Mucosa of rectum (tissue), 2 donors: ENCODE measurements around the gene CLIP1.
"Not testable (repeated sequence)": the region's sequence is repeated elsewhere in the genome, so short reads cannot be mapped to it uniquely, and the experiment has no call there.

Source experiments
- H3K27ac ChIP-seq, 2 donors: one replicate each; pipeline ENCODE4 v1.7.0; 2013; ENCODE audit warnings: inconsistent platforms in 2 of 2, low read depth in 2 of 2, low read length in 2 of 2
- H3K27me3 ChIP-seq, 2 donors: one replicate each; pipeline ENCODE4 v1.7.0; 2013; ENCODE audit warnings: low read length in 2 of 2; ENCODE audit not compliant: control insufficient read depth in 2 of 2, insufficient read depth in 2 of 2
- H3K36me3 ChIP-seq, 2 donors: one replicate each; pipeline ENCODE4 v1.7.0; 2013; ENCODE audit warnings: low read length in 2 of 2; ENCODE audit not compliant: control insufficient read depth in 2 of 2, insufficient read depth in 2 of 2
- H3K4me1 ChIP-seq, 2 donors: one replicate each; pipeline ENCODE4 v1.7.0; 2013; ENCODE audit warnings: low read length in 2 of 2, mild to moderate bottlenecking in 1 of 2; ENCODE audit not compliant: control insufficient read depth in 2 of 2, insufficient read depth in 2 of 2
- H3K4me3 ChIP-seq, 2 donors: one replicate each; pipeline ENCODE4 v1.7.0; 2013; ENCODE audit warnings: low read length in 2 of 2
- H3K9ac ChIP-seq, 2 donors: one replicate each; pipeline ENCODE4 v1.7.0; 2013; ENCODE audit warnings: low read length in 2 of 2, low read depth in 1 of 2, mild to moderate bottlenecking in 1 of 2
- H3K9me3 ChIP-seq, 2 donors: one replicate each; pipeline ENCODE4 v1.7.0; 2013; ENCODE audit warnings: low read length in 2 of 2; ENCODE audit not compliant: control insufficient read depth in 2 of 2
- donor health status: healthy.
- donor health status: Normal muscosa, but diverticular disease.

CLIP1 gene

DNA sequence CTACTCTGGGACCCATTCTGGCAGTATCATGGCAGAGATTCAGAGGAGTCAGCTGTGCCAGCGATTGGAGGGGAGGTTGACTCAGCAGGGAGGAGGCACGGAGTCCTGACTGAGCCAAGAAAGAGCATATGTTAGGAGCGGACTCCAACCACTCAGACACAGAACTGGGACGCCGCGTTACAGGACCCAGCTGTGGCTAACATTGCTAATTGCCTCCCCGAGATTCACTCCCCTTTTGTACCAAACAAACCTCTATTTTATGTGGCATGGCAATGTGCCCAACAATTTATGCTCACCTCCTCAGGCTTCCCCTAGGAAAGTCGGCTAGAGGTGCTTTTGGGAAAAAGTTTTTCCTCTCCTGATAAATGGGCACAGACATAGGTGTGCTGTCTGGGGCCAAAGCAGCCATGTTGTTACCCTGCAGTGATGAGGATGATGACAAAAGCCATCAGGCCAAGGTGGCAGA is 15.2 kb upstream of the CLIP1 start:
- Histone ChIP-seq H3K4me3 (no peak overlapping the region), H3K27me3 (no peaks in the 10 kb centered on the region), H3K9me3 (no peaks in the 10 kb centered on the region), H3K4me1 (no peaks in the 10 kb centered on the region), H3K27ac (no peak overlapping the region), H3K36me3 (no peaks in the 10 kb centered on the region), H3K9ac (no peak overlapping the region)

GRCh38 chr12:122435186-122435585 is 12.7 kb upstream of the CLIP1 start:
- Histone ChIP-seq H3K4me1 (no peaks in the 10 kb centered on the region), H3K9me3 (no peaks in the 10 kb centered on the region), H3K27me3 (no peaks in the 10 kb centered on the region), H3K9ac (no peak overlapping the region), H3K4me3 (no peak overlapping the region), H3K36me3 (no peaks in the 10 kb centered on the region), H3K27ac (no peak overlapping the region)

- not testable (repeated sequence) for H3K36me3 ChIP-seq, H3K9me3 ChIP-seq, H3K4me3 ChIP-seq, H3K4me1 ChIP-seq, H3K27ac ChIP-seq, H3K9ac ChIP-seq, H3K27me3 ChIP-seq
Observed at GRCh38 chr12:122429043-122429442, 6.6 kb upstream of the CLIP1 start.

GRCh38 chr12:122427403-122427802 is 4.9 kb upstream of the CLIP1 start:
- H3K9me3 ChIP-seq, result no peaks in the 10 kb centered on the region
- H3K27me3 ChIP-seq, result no peaks in the 10 kb centered on the region
- H3K4me1 ChIP-seq, result peaks cover 5 to 9% of the 10 kb centered on the region in 2 donors
- no peak overlapping the region for H3K27ac ChIP-seq
- no peaks in the 10 kb centered on the region for H3K36me3 ChIP-seq
- H3K9ac ChIP-seq, result no peak overlapping the region
- H3K4me3 ChIP-seq, result no peak overlapping the region

- H3K9ac ChIP-seq, result peak overlapping the region; percentile 75 to 76
- peaks cover 13 to 19% of the 10 kb centered on the region in 2 donors for H3K4me1 ChIP-seq
- H3K4me3 ChIP-seq, result peak overlapping the region; percentile 61 to 85
- H3K27me3 ChIP-seq, result no peaks in the 10 kb centered on the region
- H3K27ac ChIP-seq, result peak overlapping the region in 1 of 2 donors; percentile 49
- no peaks in the 10 kb centered on the region for H3K36me3 ChIP-seq
- no peaks in the 10 kb centered on the region for H3K9me3 ChIP-seq
Observed at GRCh38 chr12:122423258-122424165, 1.0 kb upstream of the CLIP1 start.

DNA sequence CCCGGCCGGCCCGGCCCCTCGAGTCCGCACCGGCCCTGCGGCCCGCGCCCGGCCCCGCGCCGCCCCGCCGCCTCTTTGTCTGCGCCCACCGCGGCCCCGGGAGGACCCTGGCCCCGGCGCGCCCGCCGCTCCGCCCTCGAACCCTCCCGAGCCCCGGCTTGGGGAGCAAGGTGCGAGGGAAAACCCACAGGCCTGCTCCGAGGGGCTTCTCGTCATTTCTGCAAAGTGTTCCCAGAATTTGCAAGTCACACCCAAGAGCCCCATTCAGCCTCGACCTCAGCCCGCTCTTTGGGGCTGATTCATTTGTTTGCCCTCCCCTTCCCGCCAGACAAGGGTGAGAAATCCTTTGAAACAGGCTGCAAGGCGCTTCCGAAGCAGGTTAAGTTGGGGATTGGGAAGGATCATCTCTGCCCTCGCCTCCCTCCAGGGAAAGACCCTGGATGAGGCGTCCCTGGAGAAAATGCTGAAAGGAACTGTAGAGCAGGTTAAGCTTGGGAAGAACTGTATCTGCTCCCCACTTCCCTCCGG is 325 bp upstream of the CLIP1 start:
- Histone ChIP-seq H3K9ac (peak overlapping the region; percentile 75 to 76), H3K4me1 (peaks cover 13 to 19% of the 10 kb centered on the region in 2 donors), H3K27me3 (no peaks in the 10 kb centered on the region), H3K9me3 (no peaks in the 10 kb centered on the region), H3K36me3 (no peaks in the 10 kb centered on the region), H3K27ac (peak overlapping the region; percentile 37 to 49), H3K4me3 (peak overlapping the region; percentile 61 to 85)

DNA sequence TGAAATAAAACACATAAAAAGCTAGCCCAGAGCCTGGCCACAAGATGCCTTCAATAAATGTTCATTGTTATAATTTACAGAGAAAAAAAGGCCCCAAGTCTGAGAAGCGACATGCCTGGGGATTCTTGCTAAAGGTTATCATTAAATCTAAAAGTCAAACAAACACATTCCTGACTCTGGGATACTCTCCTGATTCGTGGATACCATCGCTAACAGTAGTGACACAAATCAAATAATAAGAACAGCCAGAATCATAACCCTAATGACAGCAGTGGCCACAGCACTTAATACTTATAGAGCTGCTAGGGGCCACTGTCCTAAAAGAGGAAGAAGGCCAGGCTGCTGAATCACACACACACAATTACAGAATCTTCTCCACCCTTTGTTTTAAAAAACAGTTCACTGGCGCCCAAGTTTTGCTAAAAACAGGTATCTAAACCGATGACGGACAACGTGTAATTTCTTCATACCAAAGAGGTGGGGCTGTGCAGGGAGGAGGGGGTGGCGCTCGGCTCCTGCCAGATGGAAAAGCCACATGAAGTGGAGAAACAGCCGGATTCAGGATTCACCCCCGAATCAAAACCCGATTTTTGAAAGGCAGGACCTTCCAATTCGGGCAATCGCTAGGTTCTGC is 1.2 kb downstream of the CLIP1 start:
- peaks cover 0 to 1% of the 10 kb centered on the region in 2 donors for H3K36me3 ChIP-seq
- peak overlapping the region; percentile 80 to 92 for H3K9ac ChIP-seq
- no peaks in the 10 kb centered on the region for H3K9me3 ChIP-seq
- peak overlapping the region; percentile 68 to 92 for H3K4me3 ChIP-seq
- peaks cover 13 to 19% of the 10 kb centered on the region in 2 donors for H3K4me1 ChIP-seq
- no peaks in the 10 kb centered on the region for H3K27me3 ChIP-seq
- peak overlapping the region; percentile 87 to 88 for H3K27ac ChIP-seq

DNA sequence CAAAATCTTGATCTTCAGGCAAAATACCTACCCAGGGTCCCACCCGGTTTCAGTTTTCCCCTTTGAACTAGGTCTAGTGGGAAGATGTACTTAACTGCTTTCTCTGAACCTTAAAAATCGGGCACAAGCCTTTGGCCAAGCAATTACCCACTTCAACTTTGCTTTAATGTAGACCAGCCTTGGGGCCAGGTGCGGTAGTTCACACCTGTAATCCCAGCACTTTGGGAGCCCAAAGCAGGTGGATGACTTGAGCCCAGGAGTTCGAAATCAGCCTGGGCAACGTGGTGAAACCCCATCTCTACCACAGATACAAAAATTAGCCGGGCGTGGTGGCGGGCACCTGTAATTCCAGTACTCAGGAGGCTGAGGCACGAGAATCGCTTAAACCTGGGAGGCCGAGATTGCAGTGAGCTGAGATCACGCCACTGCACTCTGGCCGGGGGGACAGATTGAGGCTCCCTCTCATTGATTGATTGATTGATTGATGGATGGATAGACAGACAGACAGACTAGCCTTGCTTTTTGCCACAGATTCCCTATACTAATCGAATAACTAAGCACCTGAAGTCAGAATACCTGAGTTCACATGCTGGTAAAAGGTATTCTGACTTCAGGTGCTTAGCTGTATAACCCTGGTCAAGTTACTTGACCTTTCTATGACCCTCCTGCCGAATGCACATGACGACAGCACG is 1.9 kb downstream of the CLIP1 start:
- peak overlapping the region; percentile 1 to 87 for H3K27ac ChIP-seq
- H3K9ac ChIP-seq, result peak overlapping the region in 1 of 2 donors; percentile 80
- peaks cover 13 to 19% of the 10 kb centered on the region in 2 donors for H3K4me1 ChIP-seq
- no peaks in the 10 kb centered on the region for H3K27me3 ChIP-seq
- peak overlapping the region in 1 of 2 donors; percentile 92 for H3K4me3 ChIP-seq
- H3K9me3 ChIP-seq, result no peaks in the 10 kb centered on the region
- peaks cover 0 to 1% of the 10 kb centered on the region in 2 donors for H3K36me3 ChIP-seq

- H3K9ac ChIP-seq, H3K27ac ChIP-seq, H3K27me3 ChIP-seq, H3K4me3 ChIP-seq, H3K36me3 ChIP-seq, H3K9me3 ChIP-seq: not testable (repeated sequence)
- peaks cover 13 to 19% of the 10 kb centered on the region in 2 donors for H3K4me1 ChIP-seq
Observed at GRCh38 chr12:122419094-122419493, 3.4 kb downstream of the CLIP1 start.
